Middle frontal gyrus (tissue), 1 donor: Measurements from ENCODE around the gene POLR2J.
"Not testable (repeated sequence)": the region's sequence is repeated elsewhere in the genome, so short reads cannot be mapped to it uniquely, and the experiment has no call there.

Source experiments
- DNase-seq: peaks from one replicate; pipeline ENCODE4 v3.0.0-alpha.2; 2015; ENCODE audit warnings: low spot score; ENCODE audit errors: extremely low spot score

Gene POLR2J

GRCh38 chr7:102494473-102495149 lies 15.9 kb upstream of the POLR2J start:
- not testable (repeated sequence) for DNase-seq

- not testable (repeated sequence) for DNase-seq
Measured at GRCh38 chr7:102494026-102494425, 15.3 kb upstream of the POLR2J start.

- not testable (repeated sequence) for DNase-seq
Measured at GRCh38 chr7:102493220-102493935, 14.7 kb upstream of the POLR2J start.

GRCh38 chr7:102490529-102491075 lies 11.9 kb upstream of the POLR2J start:
- DNase-seq = not testable (repeated sequence)

GRCh38 chr7:102484317-102484716 lies 5.6 kb upstream of the POLR2J start:
- not testable (repeated sequence) for DNase-seq

- DNase-seq = not testable (repeated sequence)
Measured at GRCh38 chr7:102481962-102482361, 3.2 kb upstream of the POLR2J start.

GRCh38 chr7:102479982-102480637 lies 1.4 kb upstream of the POLR2J start:
- not testable (repeated sequence) for DNase-seq

GRCh38 chr7:102479209-102479584 lies 475 bp upstream of the POLR2J start:
- DNase-seq = not testable (repeated sequence)

- DNase-seq = not testable (repeated sequence)
Measured at GRCh38 chr7:102474736-102475435, 3.8 kb downstream of the POLR2J start.

- not testable (repeated sequence) for DNase-seq
Measured at GRCh38 chr7:102474116-102474515, 4.6 kb downstream of the POLR2J start.

- DNase-seq = no peak
Measured at GRCh38 chr7:102473271-102473991, 5.3 kb downstream of the POLR2J start.

GRCh38 chr7:102472126-102473041 lies 6.3 kb downstream of the POLR2J start:
- DNase-seq = no peak

- DNase-seq = no peak
Measured at GRCh38 chr7:102471791-102472125, 7.0 kb downstream of the POLR2J start.

- no peak for DNase-seq
Measured at GRCh38 chr7:102469972-102470825, 8.5 kb downstream of the POLR2J start.

- DNase-seq = no peak
Measured at GRCh38 chr7:102469351-102469971, 9.3 kb downstream of the POLR2J start.

- no peak for DNase-seq
Measured at GRCh38 chr7:102468478-102469350, 10.0 kb downstream of the POLR2J start.
